Calu3 (cell line): ENCODE results near the gene HLCS. TPM values are rescaled to one million over a fixed set of nuclear protein-coding genes. Genes with fewer than 3 reads are reported as not detected.

ENCODE experiments used
- BruUV-seq: library from RNA; stranded (reverse); fragments of 400-500 nt; replicated peaks from 2 replicates; lab custom pipeline; 2021; lab: Mats Ljungman, UMichigan
- CTCF ChIA-PET: fragments of 300-600 bp; sonication (Branson Sonifier 250); formaldehyde crosslinking; loops from one replicate; lab custom pipeline; 2022; ENCODE audit warnings: antibody characterized with exemption; lab: Charles Lee
- DNase-seq: peaks from one replicate; pipeline ENCODE4 v3.0.0; 2022
- H3K27ac Mint-ChIP-seq: one replicate; pipeline ENCODE4 v1.8.0; 2022; ENCODE audit warnings: mixed read lengths; ENCODE audit not compliant: unreplicated experiment
- H3K27me3 Mint-ChIP-seq: one replicate; pipeline ENCODE4 v1.8.0; 2022; ENCODE audit warnings: mixed read lengths; ENCODE audit not compliant: unreplicated experiment
- H3K36me3 Mint-ChIP-seq: one replicate; pipeline ENCODE4 v1.8.0; 2022; ENCODE audit warnings: mild to moderate bottlenecking, moderate library complexity, mixed read lengths; ENCODE audit not compliant: insufficient read depth, unreplicated experiment
- H3K4me1 Mint-ChIP-seq: one replicate; pipeline ENCODE4 v1.8.0; 2022; ENCODE audit warnings: mild to moderate bottlenecking, low read depth, mixed read lengths; ENCODE audit not compliant: unreplicated experiment
- H3K4me3 Mint-ChIP-seq: one replicate; pipeline ENCODE4 v1.8.0; 2022; ENCODE audit warnings: mild to moderate bottlenecking, low read depth, moderate library complexity, mixed read lengths; ENCODE audit not compliant: unreplicated experiment
- H3K9me3 Mint-ChIP-seq: one replicate; pipeline ENCODE4 v1.8.0; 2022; ENCODE audit warnings: low read depth, mixed read lengths; ENCODE audit not compliant: unreplicated experiment
- intact Hi-C: fragments of 100-400 bp; cut with micrococcal nuclease; formaldehyde crosslinking; loops from one replicate; pipeline ENCODE4 v1.10.0; 2022; ENCODE audit not compliant: unreplicated experiment
- total RNA-seq: library from RNA; stranded (reverse); gene quantifications from 2 replicates; pipeline ENCODE4 v1.2.3, GENCODE V29; 2022
- TF ChIP-seq, protein P1 (sequence below): fragments of 200-600 bp; IDR thresholded peaks from one replicate; pipeline ENCODE4 v1.8.0; 2022; ENCODE audit warnings: antibody characterized with exemption; ENCODE audit not compliant: unreplicated experiment

Gene HLCS
- total RNA-seq, 1 experiment from 2014 or later, result 18.4 TPM

DNA sequence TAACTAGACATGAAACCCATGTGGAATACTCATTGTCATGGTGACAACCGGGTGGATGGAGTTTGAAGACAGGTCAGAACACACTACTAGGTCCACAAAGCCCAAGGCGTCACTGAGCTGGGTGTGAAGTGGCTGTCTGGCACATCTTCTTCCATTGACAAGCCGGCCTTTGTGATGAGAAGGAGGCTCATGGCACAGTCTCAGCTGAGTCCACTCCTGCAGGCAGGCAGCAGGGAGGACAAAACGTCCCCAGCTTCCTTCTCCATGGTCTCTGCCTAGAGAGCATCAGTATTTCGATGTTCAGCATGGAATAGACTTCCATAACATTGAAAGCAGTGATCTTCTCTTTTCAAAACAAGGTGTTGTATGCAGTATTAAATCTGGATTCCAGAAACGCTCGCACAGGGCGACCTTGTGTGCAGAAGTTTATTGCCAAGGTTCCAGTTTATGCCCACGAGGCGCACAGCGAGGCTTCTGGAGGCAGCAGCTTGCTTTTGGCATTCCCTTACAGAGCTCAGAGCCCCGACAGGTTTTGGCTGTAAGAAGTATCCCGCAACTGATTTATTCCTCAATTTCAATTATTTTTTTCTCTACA, 163.3 kb downstream of the HLCS start:
- CTCF ChIA-PET, result interaction anchor here (0.5 kb wide), 1 partner anchor 670 kb away, joined by 4 read pairs; no protein-coding TSS in a partner anchor
- no TSS peak for BruUV-seq
- Mint-ChIP-seq H3K36me3 (no peaks in the 10 kb centered on the region), H3K9me3 (no peaks in the 10 kb centered on the region), H3K4me1 (peaks cover 9% of the 10 kb centered on the region), H3K27me3 (no peaks in the 10 kb centered on the region), H3K27ac (no peak overlapping the region), H3K4me3 (no peak overlapping the region)
- TF ChIP-seq, protein P1, sequence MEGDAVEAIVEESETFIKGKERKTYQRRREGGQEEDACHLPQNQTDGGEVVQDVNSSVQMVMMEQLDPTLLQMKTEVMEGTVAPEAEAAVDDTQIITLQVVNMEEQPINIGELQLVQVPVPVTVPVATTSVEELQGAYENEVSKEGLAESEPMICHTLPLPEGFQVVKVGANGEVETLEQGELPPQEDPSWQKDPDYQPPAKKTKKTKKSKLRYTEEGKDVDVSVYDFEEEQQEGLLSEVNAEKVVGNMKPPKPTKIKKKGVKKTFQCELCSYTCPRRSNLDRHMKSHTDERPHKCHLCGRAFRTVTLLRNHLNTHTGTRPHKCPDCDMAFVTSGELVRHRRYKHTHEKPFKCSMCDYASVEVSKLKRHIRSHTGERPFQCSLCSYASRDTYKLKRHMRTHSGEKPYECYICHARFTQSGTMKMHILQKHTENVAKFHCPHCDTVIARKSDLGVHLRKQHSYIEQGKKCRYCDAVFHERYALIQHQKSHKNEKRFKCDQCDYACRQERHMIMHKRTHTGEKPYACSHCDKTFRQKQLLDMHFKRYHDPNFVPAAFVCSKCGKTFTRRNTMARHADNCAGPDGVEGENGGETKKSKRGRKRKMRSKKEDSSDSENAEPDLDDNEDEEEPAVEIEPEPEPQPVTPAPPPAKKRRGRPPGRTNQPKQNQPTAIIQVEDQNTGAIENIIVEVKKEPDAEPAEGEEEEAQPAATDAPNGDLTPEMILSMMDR, result no peak
- intact Hi-C loops, result no loop called here
- DNase-seq, result no peak

DNA sequence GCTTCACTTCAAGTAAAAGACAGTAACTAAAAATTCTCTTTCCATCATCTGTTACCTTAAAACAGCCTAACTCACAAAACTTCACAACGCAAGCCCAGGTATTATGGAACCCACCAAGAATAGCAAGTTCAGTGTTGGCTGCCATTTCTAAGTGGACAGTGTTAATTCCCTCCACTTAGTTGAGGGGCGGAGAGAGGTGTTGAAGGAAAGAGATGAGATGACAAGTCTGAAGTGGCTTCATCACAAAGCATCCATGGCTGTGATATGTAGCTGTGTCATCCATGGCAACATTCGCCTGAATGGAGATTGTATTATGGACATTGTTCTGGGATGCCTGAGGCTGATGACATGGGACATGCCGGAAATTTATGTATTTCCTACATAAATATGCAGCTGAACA, 165.7 kb downstream of the HLCS start:
- no peaks in the 10 kb centered on the region for H3K4me1 Mint-ChIP-seq
- H3K36me3 Mint-ChIP-seq, result peaks cover 5% of the 10 kb centered on the region
- no peak for DNase-seq
- H3K9me3 Mint-ChIP-seq, result peaks cover 5% of the 10 kb centered on the region
- intact Hi-C loops, result no loop called here
- H3K27ac Mint-ChIP-seq, result no peak overlapping the region
- no peaks in the 10 kb centered on the region for H3K27me3 Mint-ChIP-seq
- TF ChIP-seq, protein P1, result no peak
- H3K4me3 Mint-ChIP-seq, result no peak overlapping the region
- CTCF ChIA-PET, result no interaction called here
- no TSS peak for BruUV-seq

DNA sequence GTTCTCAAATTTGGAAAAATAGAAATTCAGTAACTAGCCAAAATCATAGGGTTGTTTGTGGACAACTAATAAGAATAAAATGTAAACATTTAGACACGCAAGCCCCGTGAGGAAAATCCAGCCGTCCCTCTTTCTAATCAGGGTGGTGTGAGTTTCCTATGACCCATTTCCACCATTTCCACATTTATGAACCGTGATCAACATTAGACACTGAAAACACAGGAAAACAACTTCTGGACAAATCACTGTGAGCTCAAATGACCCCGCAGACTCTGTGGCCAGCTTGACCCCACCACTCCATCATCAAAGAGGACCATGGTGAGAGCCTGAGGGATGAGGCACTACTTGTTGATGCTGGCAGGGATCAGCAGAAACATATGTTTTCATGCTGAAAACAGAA, 166.6 kb downstream of the HLCS start:
- DNase-seq, result no peak
- no TSS peak for BruUV-seq
- Mint-ChIP-seq H3K27me3 (no peaks in the 10 kb centered on the region), H3K36me3 (peaks cover 5% of the 10 kb centered on the region), H3K4me1 (no peaks in the 10 kb centered on the region), H3K4me3 (no peak overlapping the region), H3K27ac (no peak overlapping the region), H3K9me3 (peaks cover 5% of the 10 kb centered on the region)
- TF ChIP-seq, protein P1, result no peak
- intact Hi-C loops, result no loop called here
- CTCF ChIA-PET, result no interaction called here

DNA sequence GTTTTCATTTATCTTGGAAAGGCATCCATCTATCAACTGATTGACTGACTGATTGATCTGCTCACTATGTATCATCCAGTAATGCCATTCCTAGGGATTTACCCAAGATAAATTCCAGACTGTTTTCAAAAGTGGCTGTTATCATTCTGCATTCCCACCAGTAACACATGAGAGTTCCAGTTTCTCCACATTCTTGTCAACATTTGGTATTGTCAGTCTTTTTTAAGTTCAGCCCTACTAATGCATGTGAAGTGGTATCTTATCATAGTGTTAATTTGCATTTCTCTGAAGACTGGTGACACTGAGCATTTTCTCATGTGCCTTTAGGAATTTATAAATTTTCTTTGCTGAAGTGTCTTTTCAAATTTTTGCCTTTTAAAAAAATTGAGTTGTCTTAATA, 168.0 kb downstream of the HLCS start:
- Mint-ChIP-seq H3K36me3 (peaks cover 5% of the 10 kb centered on the region), H3K4me3 (no peak overlapping the region), H3K4me1 (no peaks in the 10 kb centered on the region), H3K9me3 (peaks cover 5% of the 10 kb centered on the region), H3K27ac (no peak overlapping the region), H3K27me3 (no peaks in the 10 kb centered on the region)
- CTCF ChIA-PET, result no interaction called here
- TF ChIP-seq, protein P1, result no peak
- intact Hi-C loops, result no loop called here
- BruUV-seq, result no TSS peak
- no peak for DNase-seq
